ENCODE measurements around the gene MICOS13.

The MICOS13 gene

GRCh38 chr19:5628461-5628860 is 51.9 kb downstream of the MICOS13 start:
- no peak for DNase-seq (ENCODE audit: low spot score)

Data from HuH-7.5 (cell line).